MM.1S (cell line): ENCODE measurements around the gene PPM1H.

Source experiments
- DNase-seq: peaks from one replicate; pipeline ENCODE4 v3.0.0-alpha.2; 2015
- H2AFZ ChIP-seq: fragments of 300-600 bp; sonication (generic); 2 replicates; pipeline ENCODE4 v1.6.0; 2016; ENCODE audit warnings: antibody characterized with exemption, low read length
- H3F3A ChIP-seq: fragments of 300-600 bp; sonication (generic); 2 replicates; pipeline ENCODE4 v1.6.1; 2016; ENCODE audit warnings: mild to moderate bottlenecking, antibody characterized with exemption, low read length, moderate library complexity, mixed read lengths; ENCODE audit not compliant: insufficient read depth
- H3K27ac ChIP-seq: fragments of 300-600 bp; sonication (generic); 2 replicates; pipeline ENCODE4 v1.5.1; 2016; ENCODE audit warnings: mild to moderate bottlenecking, low read length
- H3K27me3 ChIP-seq: fragments of 300-600 bp; sonication (generic); replicated peaks from 2 replicates; pipeline ENCODE4 v1.6.0; 2016; ENCODE audit warnings: low read length; ENCODE audit not compliant: insufficient read depth
- H3K36me3 ChIP-seq: fragments of 300-600 bp; sonication (generic); replicated peaks from 2 replicates; pipeline ENCODE4 v1.6.1; 2016; ENCODE audit warnings: mild to moderate bottlenecking, low read length, mixed read lengths; ENCODE audit not compliant: insufficient read depth
- H3K4me1 ChIP-seq: fragments of 300-600 bp; sonication (generic); 2 replicates; pipeline ENCODE4 v1.6.1; 2016; ENCODE audit warnings: low read length, mixed read lengths
- H3K4me2 ChIP-seq: fragments of 300-600 bp; sonication (generic); 2 replicates; pipeline ENCODE4 v1.6.0; 2016; ENCODE audit warnings: low read depth, low read length
- H3K4me3 ChIP-seq: fragments of 300-600 bp; sonication (generic); 2 replicates; pipeline ENCODE4 v1.5.1; 2016; ENCODE audit warnings: low read length, mixed read lengths
- H3K79me2 ChIP-seq: fragments of 300-600 bp; sonication (generic); 2 replicates; pipeline ENCODE4 v1.6.1; 2016; ENCODE audit warnings: mixed run types, low read length, mixed read lengths
- H3K9ac ChIP-seq: fragments of 300-600 bp; sonication (generic); 2 replicates; pipeline ENCODE4 v1.6.1; 2016; ENCODE audit warnings: low read length, mixed read lengths
- H3K9me2 ChIP-seq: fragments of 300-600 bp; sonication (generic); replicated peaks from 2 replicates; pipeline ENCODE4 v1.6.1; 2016; ENCODE audit warnings: mild to moderate bottlenecking, low read length, mixed read lengths; ENCODE audit not compliant: insufficient read depth
- H3K9me3 ChIP-seq: fragments of 300-600 bp; sonication (generic); replicated peaks from 2 replicates; pipeline ENCODE4 v1.6.1; 2016; ENCODE audit warnings: mild to moderate bottlenecking, low read length, mixed read lengths; ENCODE audit not compliant: insufficient read depth
- H4K20me1 ChIP-seq: fragments of 300-600 bp; sonication (generic); 2 replicates; pipeline ENCODE4 v1.6.1; 2016; ENCODE audit warnings: mild to moderate bottlenecking, low read length, moderate library complexity, mixed read lengths; ENCODE audit not compliant: insufficient read depth
- CTCF ChIP-seq: fragments of 300-600 bp; sonication (generic); IDR thresholded peaks from 2 replicates; pipeline ENCODE4 v1.5.1; 2016; ENCODE audit warnings: antibody characterized with exemption, low read length, mixed read lengths
- EZH2 ChIP-seq: fragments of 300-600 bp; sonication (generic); optimal IDR thresholded peaks from 2 replicates; pipeline ENCODE3; 2017; ENCODE audit warnings: low read depth, mild to moderate bottlenecking, antibody characterized with exemption, low read length, mixed read lengths
- EZH2phosphoT487 ChIP-seq: fragments of 300-600 bp; sonication (generic); IDR thresholded peaks from 2 replicates; pipeline ENCODE4 v1.6.1; 2018; ENCODE audit warnings: antibody characterized with exemption, low read length

Gene PPM1H

GRCh38 chr12:62806893-62807292 lies 128.1 kb downstream of the PPM1H start:
- H2AFZ ChIP-seq: no peak overlapping the region
- H3K27me3 ChIP-seq: no peaks in the 10 kb centered on the region
- H3K9me3 ChIP-seq: no peaks in the 10 kb centered on the region
- DNase-seq: no peak
- no peaks in the 10 kb centered on the region for H4K20me1 ChIP-seq
- H3K4me3 ChIP-seq: no peak overlapping the region
- no peaks in the 10 kb centered on the region for H3K79me2 ChIP-seq
- no peaks in the 10 kb centered on the region for H3K9me2 ChIP-seq
- no peak overlapping the region for H3K4me2 ChIP-seq
- TF ChIP-seq EZH2phosphoT487 (no peak), EZH2 (no peak), CTCF (no peak)
- no peak overlapping the region for H3K27ac ChIP-seq
- H3K36me3 ChIP-seq: no peaks in the 10 kb centered on the region
- no peak overlapping the region for H3K9ac ChIP-seq
- no peaks in the 10 kb centered on the region for H3F3A ChIP-seq
- no peaks in the 10 kb centered on the region for H3K4me1 ChIP-seq

GRCh38 chr12:62806244-62806836 lies 128.6 kb downstream of the PPM1H start:
- Histone ChIP-seq H3K9me2 (no peaks in the 10 kb centered on the region), H4K20me1 (no peaks in the 10 kb centered on the region), H3K4me3 (no peak overlapping the region), H3F3A (no peaks in the 10 kb centered on the region), H3K9me3 (no peaks in the 10 kb centered on the region), H3K36me3 (no peaks in the 10 kb centered on the region), H3K27ac (no peak overlapping the region), H3K9ac (no peak overlapping the region), H2AFZ (no peak overlapping the region), H3K27me3 (no peaks in the 10 kb centered on the region), H3K4me2 (no peak overlapping the region), H3K4me1 (no peaks in the 10 kb centered on the region), H3K79me2 (no peaks in the 10 kb centered on the region)
- no peak for DNase-seq
- TF ChIP-seq CTCF: no peak
- TF ChIP-seq EZH2: no peak
- TF ChIP-seq EZH2phosphoT487: no peak

GRCh38 chr12:62805517-62805916 lies 129.4 kb downstream of the PPM1H start:
- Histone ChIP-seq H4K20me1 (no peaks in the 10 kb centered on the region), H3K27ac (no peak overlapping the region), H3K36me3 (no peaks in the 10 kb centered on the region), H3K27me3 (no peaks in the 10 kb centered on the region), H3K4me3 (no peak overlapping the region), H3K4me2 (no peak overlapping the region), H3F3A (no peaks in the 10 kb centered on the region), H2AFZ (no peak overlapping the region), H3K9me3 (no peaks in the 10 kb centered on the region), H3K79me2 (no peaks in the 10 kb centered on the region), H3K9ac (no peak overlapping the region), H3K4me1 (no peaks in the 10 kb centered on the region), H3K9me2 (no peaks in the 10 kb centered on the region)
- DNase-seq: no peak
- TF ChIP-seq CTCF (no peak), EZH2 (no peak), EZH2phosphoT487 (no peak)
